HG02678 (cell line): ENCODE data around the gene RORB.

Source experiments
- ATAC-seq: cut with Tn5 transposase; IDR thresholded peaks from one replicate; pipeline ENCODE4 v1.9.1; 2021; ENCODE audit warnings: mild to moderate bottlenecking, moderate library complexity; ENCODE audit not compliant: unreplicated experiment

RORB gene

DNA sequence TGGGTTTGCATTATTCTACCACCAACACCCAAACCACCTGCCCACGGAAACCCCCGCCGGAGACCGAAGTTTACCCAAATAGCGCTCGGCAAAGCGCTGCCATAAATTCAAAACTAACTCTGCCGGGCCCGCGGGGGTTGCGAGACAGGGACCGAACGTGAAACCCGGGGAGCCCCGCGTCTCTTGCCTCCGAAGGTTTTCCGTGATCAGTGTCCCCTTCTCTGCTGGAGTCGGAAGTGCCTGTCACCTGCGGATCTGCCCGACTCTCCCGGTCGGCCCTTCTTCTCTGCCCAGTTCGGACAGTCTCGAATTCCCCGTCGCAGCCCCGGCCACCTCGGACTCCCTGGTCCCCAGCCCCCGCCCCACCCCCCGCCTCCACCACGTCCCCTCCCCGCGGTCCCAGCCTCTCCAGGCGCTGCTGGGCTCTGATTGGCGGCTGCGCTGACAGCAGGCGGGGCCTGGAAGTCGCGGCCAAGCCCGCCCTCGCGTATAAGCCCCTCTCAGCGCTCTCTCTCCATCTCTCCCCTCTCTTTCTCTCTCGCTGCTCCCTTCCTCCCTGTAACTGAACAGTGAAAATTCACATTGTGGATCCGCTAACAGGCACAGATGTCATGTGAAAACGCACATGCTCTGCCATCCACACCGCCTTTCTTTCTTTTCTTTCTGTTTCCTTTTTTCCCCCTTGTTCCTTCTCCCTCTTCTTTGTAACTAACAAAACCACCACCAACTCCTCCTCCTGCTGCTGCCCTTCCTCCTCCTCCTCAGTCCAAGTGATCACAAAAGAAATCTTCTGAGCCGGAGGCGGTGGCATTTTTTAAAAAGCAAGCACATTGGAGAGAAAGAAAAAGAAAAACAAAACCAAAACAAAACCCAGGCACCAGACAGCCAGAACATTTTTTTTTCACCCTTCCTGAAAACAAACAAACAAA is at the start of gene RORB:
TSS of gene RORB (plus strand) at position 517 of the 929 bp plus-strand sequence. CDS start 642 bp downstream, outside the sequence.
- ATAC-seq: peak; percentile 93

DNA sequence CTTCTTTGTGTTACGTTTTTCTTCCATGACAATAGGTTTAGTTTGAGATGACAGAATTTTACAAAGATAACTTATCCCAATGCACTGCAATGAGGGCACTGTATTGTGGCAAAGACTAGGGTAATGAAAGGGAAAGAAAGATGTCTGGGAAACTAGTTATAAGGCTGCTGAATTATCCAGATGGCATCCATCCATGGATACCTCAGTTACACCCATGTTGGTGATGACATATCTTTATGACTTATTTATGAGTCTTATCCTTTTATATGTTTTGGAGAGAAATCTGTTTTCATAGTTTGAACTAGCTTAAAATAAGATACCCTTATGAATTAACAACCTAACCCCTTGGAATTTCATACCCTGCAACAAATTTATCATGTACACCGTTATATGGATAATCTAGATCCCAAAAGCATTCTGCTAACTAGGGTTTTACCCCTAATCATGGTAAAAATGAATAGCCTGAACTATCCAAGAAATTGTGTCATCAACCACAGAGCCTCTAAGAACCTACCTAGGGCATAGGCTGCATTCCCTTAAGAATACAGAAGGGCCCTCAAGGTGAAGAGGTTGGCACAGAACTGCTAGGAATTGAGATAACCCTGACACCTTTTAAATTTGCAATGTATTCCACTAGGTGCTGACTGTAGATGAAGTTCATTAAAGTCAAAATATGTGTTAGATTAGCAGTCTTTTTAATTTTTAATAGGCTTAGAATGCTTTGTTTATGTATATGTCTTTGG is 49.5 kb upstream of the RORB start:
- no peak for ATAC-seq

DNA sequence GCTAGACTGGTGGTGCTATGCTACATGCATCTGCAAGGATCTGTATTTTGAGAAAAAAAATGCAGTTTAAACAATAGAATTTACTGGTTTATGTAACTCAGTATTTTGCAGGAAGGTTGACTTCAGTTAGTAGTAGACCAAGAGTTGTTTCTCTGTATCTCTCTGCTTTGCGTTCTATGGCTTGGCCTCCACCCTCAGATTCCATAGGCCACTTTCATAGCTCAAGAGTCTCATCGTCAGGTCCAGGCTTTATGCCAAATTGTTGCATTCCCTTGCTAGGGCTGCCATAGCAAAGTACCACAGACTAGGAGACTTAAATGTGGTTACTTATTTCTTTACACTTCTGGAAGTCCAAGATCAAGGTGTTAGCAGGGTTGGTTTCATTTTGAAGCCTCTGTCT is 48.1 kb upstream of the RORB start:
- ATAC-seq: no peak

DNA sequence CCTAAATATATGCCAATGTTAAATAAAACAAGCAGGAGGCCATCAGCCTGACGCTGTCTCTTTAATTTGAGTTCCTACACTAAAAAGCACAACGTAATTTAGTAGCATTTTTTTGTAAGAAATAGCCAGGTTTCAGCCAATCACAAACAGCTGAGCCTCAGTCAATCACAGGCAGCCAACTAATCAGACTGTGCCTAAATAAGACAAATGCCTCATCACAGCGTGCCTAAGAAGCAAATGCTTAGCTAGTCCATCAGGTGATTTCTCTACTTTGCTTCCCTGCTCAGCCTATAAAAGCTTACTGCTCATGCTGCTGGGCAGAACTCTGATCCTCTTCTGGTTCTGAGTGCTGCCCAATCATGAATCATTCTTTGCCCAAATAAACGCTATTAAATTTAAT is 38.3 kb upstream of the RORB start:
- ATAC-seq: no peak

DNA sequence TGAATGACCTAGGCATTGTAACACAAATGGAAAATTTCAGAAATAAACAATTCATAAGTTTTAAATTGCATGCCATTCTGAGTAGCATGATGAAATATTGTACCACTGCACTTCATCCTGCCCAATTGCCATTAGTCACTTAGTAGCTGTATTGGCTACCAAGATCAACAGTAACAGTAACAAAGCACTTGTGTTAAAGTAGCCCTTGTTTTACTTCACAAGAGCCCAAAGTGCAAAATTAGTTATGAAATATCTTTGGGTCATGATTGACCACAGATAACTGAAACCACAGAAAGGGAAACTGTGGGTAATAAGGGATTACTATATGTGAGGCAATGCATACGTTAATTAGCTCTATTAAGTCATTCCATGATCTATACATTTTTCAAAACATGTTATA is 33.3 kb upstream of the RORB start:
- no peak for ATAC-seq

DNA sequence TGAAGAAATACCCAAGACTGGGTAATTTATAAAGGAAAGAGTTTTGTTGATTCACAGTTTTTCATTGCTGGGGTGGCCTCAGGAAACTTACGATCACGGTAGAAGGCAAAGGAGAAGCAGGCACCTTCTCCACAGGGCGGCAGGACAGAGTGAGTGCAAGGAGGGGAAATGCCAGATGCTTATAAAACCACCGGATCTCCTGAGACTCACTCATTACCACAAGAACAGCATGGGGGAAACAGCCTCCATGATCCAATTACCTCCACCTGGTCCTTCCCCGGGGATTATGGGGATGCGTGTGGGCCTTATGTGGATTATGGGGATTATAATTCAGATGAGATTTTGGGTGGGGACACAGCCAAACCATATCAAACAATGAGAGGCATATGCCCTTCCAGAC is 18.5 kb upstream of the RORB start:
- no peak for ATAC-seq

DNA sequence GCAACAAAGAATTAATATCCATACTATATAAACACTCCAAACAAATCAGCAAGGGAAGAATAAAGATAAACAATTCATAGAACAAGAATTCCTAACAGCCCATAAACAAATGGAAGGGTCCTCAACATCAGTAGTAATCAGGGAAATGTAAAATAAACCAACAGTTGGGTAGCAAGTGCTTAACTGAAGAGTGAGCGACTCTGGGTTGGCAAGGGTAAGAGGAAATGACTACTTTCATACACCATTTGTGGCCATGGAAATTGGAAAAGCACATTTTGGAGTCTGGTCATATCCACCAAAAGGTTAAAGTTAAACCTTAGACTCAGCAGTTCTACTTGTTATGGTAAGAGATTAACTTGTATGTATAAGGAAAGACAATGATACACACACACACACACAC is 17.4 kb upstream of the RORB start:
- ATAC-seq: no peak

DNA sequence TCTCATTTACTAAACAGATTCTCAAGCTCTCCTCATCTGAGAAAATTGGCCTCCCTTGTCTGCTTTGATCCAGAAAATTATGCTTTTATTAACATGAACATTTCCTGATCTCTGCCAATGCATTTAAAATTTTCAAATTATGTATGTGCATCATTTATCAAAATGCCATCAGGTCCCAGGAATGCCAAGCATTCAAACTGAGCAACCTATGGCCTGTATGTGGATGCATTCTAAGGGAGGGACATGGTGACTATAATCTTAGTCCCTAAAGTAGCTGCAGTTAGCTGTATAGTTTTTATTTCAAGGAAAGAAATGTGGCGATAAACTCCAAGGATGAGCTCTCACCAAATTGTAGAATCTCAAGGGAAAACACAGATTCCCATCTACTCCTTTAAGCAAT is 9.7 kb upstream of the RORB start:
- ATAC-seq: no peak

DNA sequence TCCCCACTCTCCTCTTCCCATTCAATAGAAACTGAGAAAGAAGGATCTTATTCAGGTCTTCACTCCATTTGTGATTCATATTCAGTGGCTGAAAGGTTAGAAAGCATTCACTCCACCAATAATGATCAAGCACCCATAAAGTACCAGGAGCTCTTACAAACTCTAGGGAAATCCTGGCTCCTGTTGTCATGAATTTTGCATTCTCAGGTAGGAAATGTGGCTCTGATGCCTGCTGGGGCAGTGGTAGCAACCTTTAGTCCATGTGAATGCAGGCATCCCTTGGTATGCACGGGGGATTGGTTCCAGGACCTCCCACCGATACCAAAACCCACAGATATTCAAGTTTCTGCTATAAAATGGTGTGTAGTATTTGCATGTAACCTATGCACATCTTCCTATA is 3.6 kb upstream of the RORB start:
- ATAC-seq: no peak

DNA sequence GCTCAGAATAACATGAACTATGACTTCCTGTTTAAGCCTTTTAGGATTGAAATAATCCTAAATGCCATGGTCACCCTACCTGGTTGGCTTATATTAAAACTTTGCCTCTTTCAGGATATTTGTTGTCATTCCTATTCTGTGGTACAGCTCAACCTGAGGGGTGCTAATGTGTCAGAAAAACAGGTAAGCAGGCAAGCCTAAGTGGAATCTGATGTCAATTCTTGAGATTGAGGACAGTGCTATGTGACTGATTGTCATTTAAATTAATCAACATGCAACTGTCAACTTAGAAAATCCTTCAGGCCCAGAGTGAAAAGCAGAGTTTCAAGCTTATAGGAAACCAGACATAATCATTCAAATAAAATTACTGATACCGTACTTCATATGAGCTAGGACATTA is 2.6 kb upstream of the RORB start:
- no peak for ATAC-seq

DNA sequence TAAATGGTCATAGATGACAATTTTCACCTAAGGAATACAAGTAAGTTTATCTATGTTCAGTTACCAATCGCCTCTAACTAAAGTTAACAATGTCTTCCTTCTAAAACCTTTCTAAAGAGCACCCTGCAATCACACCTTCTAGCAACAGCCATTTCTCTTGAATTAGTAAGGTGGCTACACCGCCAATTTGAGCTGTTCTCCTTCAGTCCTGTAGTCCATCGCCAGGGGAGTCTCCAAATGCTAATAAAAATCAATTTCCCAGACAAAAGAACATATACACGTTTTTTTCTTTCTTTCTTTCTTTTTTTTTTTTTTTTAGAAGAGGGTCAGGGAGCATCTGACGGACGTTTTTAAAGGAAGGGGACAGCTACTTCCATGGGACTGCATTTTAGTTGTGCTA is 729 bp upstream of the RORB start:
- no peak for ATAC-seq

DNA sequence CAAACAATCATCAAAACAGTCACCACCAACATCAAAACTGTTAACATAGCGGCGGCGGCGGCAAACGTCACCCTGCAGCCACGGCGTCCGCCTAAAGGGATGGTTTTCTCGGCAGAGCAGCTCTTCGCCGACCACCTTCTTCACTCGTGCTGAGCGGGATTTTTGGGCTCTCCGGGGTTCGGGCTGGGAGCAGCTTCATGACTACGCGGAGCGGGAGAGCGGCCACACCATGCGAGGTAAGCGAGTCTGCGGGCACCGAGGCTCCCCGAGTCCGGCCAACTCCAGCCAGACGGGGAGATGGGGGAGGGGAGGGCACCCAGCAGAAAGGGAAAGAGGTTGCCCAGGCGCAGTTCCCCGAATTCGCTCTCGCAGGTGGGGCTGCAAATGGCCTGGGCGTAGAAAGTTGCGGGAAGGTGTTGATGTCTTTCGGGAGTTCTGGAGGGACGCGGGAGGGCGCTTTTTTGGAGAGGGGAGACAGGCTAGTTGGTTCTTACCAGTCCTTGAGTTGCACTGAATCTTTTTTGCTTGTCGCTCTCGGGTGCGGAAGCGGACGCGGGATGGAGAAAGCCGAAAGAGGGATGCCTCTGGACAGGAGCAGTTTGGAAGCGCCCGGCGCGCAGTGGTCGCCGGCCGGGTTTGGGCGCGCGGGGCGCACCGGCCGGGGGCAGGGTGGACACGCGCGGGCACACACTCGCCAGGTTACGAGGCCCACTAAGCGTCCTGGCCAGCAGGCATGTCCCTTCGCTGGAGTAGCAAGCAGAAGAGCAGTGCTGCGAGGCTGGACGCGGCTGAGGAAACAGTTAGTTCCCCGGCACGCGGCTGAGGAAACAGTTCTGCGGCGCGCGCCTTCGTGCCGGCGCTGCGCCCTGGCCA is 849 bp downstream of the RORB start:
- peak; percentile 11 for ATAC-seq

DNA sequence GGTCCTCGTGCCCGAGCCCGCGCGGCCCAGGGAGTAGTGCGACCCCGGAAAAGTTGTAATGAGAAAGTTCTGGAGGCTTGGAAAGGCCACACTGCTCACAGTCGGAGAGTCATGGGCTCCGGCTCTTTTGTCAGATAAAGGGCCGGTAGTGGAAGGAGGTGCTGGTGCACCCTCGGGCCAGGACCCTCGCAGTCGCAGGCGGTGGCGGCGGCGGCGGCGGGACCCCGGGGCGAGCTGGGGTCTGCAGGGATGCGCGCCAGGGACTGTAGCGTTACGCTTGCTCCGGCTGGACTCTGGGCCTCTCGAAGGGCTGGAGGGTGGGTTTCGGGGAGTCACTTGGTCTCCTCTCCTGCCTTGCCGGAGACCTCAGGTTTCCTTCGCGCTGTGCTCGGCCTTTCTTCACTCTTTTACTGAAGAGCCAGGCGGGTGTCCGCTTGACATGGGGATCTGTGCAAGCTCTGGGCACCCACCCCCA is 1.5 kb downstream of the RORB start:
- ATAC-seq: no peak

DNA sequence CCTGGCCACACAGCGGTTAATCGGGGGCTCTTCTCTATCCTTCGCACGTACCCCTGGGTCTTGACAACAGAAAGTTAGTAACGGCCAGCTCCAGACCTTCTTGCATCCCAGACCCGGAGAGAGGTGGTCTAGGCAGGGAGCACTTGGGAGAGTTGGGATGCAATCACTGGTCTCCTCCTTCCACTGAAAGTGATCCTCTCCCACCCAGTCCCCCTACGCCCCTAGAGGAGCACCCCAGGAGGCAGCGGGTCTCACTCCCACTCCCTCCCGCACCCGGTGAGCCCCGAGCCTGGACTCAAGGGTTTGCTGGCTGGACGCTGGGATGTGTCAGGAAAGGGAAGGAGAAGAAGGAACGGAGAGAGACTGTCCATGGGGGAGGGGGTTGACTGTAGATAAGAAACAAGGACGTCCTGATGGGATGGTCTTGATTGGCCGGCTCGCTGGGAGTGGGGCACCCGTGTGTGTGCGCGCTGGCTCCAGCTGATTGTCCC is 2.0 kb downstream of the RORB start:
- no peak for ATAC-seq

DNA sequence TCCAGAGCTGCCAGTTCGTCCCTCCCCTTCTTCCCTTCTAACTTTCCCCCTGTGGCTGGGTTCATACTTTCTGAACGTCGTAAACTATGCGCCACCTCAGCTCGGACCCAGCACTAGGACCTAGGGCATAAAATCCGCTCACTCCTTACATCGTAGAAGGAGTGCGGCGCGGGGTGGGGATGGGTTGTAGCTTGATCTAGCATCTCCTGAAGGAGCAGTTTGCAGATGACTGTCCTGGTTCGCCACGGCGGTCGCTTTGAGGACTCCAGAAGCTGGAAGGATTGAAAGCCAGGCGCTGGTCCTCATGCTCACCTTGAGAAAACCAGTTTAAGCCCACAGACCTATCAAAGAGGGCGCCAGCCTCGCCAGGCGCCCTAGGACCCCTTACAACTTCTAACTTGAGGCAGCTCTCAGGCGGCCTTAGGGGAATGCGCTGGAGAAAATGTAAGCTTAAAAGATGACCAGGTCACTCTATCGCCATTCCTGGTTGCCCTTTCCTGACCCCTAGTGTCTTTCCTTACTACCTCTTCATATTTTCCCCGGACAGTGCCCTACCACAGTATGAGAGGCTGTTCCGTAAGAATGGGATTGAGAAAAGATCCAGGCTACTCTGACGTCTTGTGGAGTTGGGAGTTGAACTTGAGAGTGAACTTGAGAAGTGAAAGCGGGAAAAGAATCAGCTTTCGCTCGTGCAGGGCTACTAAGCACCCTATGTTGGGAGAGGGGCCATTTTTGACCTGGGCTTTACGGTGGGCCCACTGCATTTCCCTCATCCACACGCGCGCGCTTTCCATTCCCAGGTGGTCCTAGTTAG is 2.8 kb downstream of the RORB start:
- no peak for ATAC-seq

DNA sequence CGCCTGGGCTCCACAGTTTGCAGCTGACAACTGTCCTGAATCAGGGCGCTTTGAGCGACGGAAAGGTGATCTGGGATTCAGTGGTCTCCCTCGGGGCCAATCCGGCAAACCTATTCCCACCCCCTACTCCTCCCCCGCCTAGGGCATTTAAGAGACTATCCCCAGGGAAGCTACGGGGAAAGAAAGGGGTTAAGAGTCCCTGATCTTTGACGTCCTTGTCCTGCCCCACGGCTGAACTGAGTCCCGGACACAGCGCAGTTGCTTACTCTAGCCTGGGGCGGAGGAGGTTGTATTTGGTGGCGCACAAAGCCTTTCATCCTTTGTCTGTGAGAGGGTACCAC is 3.4 kb downstream of the RORB start:
- no peak for ATAC-seq

DNA sequence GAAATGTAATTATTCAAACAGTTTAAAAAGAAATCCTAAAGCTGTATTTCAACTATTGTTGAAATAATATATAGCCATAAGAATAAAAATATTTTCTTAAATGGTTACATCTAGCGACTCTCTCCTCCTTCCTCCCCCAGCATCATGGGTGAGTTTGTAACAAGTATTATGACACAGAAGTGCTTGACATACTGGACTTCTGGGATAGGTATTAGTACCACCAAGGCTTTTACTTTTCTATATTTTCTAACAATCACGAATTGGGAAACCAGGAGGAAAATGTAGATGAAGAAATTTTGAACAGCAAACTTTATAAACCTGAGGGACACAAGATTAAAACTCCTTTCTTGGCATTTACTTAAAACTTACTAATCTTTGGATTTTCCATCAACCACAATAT is 4.4 kb downstream of the RORB start:
- no peak for ATAC-seq

DNA sequence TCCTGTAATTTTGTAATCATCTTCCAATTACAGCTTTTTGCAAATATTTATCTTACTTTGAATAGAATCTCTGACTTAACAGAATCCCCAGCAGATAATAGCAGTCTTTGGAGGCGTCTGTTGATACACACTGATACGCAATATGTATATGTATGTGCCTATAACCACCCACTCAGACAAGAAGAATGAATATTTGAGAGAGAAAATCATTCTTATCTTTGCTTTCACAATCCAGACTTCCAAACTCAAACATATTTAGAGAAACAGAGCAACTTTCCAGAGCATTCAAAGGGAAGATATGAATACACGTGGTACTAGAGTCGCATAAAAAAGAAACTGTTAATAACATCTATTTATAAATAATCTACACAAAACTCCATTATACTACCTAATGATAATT is 6.1 kb downstream of the RORB start:
- ATAC-seq: no peak

DNA sequence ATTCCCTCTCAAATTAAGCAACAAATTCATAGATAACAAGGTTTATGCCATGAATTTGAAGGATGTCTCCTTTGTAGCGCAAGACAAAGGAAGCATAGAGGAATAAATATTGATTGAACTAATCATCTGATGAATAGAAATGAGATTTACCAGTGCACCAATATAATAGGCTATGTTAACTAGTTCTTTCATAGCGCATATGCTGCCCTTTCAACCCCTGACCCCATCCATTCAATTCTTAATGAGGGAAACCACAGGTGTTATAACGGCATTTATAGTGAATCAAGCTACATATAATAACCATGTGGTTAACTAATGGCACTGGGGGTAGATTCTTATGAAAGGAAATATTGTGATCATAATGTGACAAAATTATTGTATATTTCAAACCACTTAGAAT is 6.5 kb downstream of the RORB start:
- no peak for ATAC-seq

DNA sequence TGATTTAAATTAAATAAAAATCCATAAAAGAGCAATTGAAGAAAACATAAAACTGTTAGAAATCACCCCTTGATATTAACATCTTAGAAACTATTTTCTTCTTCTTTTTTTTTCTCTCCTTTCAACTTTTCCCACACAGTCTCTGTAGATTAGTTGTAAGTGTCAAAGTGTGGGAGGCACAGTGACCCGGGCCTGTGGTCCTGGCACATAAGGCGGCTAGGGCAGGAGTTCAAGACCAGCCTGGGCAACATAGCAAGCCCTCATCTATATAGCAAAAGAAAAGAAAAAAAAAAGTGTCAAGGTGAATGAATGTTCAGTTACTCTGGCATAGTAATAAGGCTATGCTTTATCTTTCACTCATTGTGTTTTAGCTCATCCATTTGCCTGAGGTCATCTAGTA is 14.2 kb downstream of the RORB start:
- ATAC-seq: no peak
